Measurements from ENCODE around the gene ZNF366.

- no peak for TF ChIP-seq CTCF (conservative IDR thresholded peaks at IDR 0.05; ENCODE audit: low read length)
- no peak for TF ChIP-seq EZH2phosphoT487 (IDR thresholded peaks at IDR 0.05; ENCODE audit: borderline replicate concordance)
These were observed 43.1 kb downstream of the ZNF366 start for GRCh38 chr5:72464071-72464470.
